ENCODE measurements around the gene GPR42.
"Not testable (repeated sequence)": the region's sequence is repeated elsewhere in the genome, so short reads cannot be mapped to it uniquely, and the experiment has no call there.

GPR42 gene

GRCh38 chr19:35363711-35364425 lies 7.0 kb upstream of the GPR42 start:
- no peak for DNase-seq

GRCh38 chr19:35365303-35365702 lies 5.6 kb upstream of the GPR42 start:
- no peak for DNase-seq

GRCh38 chr19:35368378-35368777 lies 2.5 kb upstream of the GPR42 start:
- DNase-seq, result no peak

- no peak for DNase-seq
Observed at GRCh38 chr19:35369522-35369921, 1.3 kb upstream of the GPR42 start.

GRCh38 chr19:35373492-35373891 lies 2.6 kb downstream of the GPR42 start:
- DNase-seq, result no peak

- DNase-seq, result not testable (repeated sequence)
Observed at GRCh38 chr19:35374031-35374430, 3.2 kb downstream of the GPR42 start.

- DNase-seq, result no peak
Observed at GRCh38 chr19:35375505-35376307, 4.8 kb downstream of the GPR42 start.

- DNase-seq, result no peak
Observed at GRCh38 chr19:35377656-35378055, 6.8 kb downstream of the GPR42 start.

- no peak for DNase-seq
Observed at GRCh38 chr19:35378356-35378755, 7.5 kb downstream of the GPR42 start.

- DNase-seq, result not testable (repeated sequence)
Observed at GRCh38 chr19:35379545-35379944, 8.7 kb downstream of the GPR42 start.

GRCh38 chr19:35379992-35380391 lies 9.1 kb downstream of the GPR42 start:
- DNase-seq, result no peak

GRCh38 chr19:35380450-35381124 lies 9.7 kb downstream of the GPR42 start:
- no peak for DNase-seq

- no peak for DNase-seq
Observed at GRCh38 chr19:35381318-35381717, 10.4 kb downstream of the GPR42 start.

GRCh38 chr19:35381926-35382325 lies 11.1 kb downstream of the GPR42 start:
- DNase-seq, result no peak

- no peak for DNase-seq
Observed at GRCh38 chr19:35383536-35383935, 12.7 kb downstream of the GPR42 start.

GRCh38 chr19:35388277-35389054 lies 17.6 kb downstream of the GPR42 start:
- no peak for DNase-seq

- no peak for DNase-seq
Observed at GRCh38 chr19:35389192-35389861, 18.5 kb downstream of the GPR42 start.

- DNase-seq, result no peak
Observed at GRCh38 chr19:35392742-35393715, 22.2 kb downstream of the GPR42 start.

- DNase-seq, result no peak
Observed at GRCh38 chr19:35395382-35396199, 24.7 kb downstream of the GPR42 start.

- no peak for DNase-seq
Observed at GRCh38 chr19:35396240-35396885, 25.5 kb downstream of the GPR42 start.
